ENCODE data around the gene GSTP1. TPM values are rescaled to one million over a fixed set of nuclear protein-coding genes. Genes with fewer than 3 reads are reported as not detected.

The GSTP1 gene
- total RNA-seq, 1 experiment from 2014 or later = 1,799 TPM

DNA sequence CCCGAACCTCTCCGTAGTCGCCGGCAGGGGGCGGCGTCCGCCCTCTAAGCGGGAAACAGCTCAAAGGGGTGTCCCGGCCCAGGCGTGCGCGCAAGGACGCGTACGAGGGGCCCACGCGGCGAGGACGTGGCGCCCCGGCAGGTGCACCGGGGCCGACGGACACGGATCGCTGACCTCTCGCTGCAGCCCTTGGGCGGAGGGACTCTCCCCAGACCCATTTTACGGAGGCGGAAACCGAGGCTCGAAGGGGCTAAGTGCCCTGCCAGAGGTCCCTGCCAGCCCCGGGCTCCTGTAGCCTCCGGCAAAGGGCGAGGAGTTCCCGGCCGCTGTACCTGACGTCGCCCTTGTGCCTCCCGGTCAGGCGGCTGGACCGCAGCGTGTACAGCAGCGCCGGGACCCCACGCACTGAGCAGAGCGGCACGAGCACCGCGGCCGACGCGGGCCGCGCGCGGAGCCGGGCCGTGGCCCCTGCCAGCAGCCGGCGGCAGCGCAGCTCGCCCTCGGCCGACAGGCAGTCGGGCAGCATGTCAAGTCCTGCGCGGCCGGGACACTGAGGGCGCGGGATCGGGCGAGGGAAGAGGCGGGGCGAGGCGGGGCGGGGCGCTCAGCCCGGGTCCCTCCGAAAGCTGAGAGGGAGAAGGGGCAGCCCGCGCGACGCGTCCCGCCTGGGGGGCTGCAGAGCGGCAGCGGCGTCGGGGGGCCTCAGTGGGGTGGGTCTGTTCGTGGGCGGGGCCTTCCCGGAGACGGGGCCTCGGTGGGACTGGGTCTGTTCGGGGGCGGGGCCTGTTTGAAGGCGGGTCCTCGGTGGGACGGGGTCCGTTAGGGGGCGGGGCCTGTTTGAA is 46.0 kb downstream of the GSTP1 start, which contains the start of gene NUDT8:
Gene NUDT8 (minus strand): TSS at position 552 of the 842 bp plus-strand sequence. CDS start 26 bp downstream, at position 526.
- DNase-seq = peak; percentile 87 to 100
- no peaks in the 10 kb centered on the region for H3K36me3 ChIP-seq (ENCODE audit: control insufficient read depth, insufficient read depth, low read length)
- no peaks in the 10 kb centered on the region for H3K27me3 Mint-ChIP-seq (ENCODE audit: insufficient read depth, unreplicated experiment)
- intact Hi-C loops (cut with micrococcal nuclease; ENCODE audit: unreplicated experiment) = loop anchor here (1.0 kb wide), 3 partner anchors 30 to 176 kb away; no protein-coding TSS in a partner anchor
- H3K36me3 Mint-ChIP-seq (ENCODE audit: insufficient read depth, unreplicated experiment) = peaks cover 26% of the 10 kb centered on the region
- TF ChIP-seq, protein P1, sequence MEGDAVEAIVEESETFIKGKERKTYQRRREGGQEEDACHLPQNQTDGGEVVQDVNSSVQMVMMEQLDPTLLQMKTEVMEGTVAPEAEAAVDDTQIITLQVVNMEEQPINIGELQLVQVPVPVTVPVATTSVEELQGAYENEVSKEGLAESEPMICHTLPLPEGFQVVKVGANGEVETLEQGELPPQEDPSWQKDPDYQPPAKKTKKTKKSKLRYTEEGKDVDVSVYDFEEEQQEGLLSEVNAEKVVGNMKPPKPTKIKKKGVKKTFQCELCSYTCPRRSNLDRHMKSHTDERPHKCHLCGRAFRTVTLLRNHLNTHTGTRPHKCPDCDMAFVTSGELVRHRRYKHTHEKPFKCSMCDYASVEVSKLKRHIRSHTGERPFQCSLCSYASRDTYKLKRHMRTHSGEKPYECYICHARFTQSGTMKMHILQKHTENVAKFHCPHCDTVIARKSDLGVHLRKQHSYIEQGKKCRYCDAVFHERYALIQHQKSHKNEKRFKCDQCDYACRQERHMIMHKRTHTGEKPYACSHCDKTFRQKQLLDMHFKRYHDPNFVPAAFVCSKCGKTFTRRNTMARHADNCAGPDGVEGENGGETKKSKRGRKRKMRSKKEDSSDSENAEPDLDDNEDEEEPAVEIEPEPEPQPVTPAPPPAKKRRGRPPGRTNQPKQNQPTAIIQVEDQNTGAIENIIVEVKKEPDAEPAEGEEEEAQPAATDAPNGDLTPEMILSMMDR (IDR thresholded peaks at IDR 0.05; ENCODE audit: insufficient read depth in 1 of 2, low read depth in 1 of 2, low read length in 1 of 2, severe bottlenecking in 1 of 2, unreplicated experiment in 1 of 2) = peak; percentile 98
- BruUV-seq (replicated peaks) = no TSS peak
- H3K27ac Mint-ChIP-seq (ENCODE audit: unreplicated experiment) = peak within 1 kb of the TSS; percentile 86
- H3K9me3 ChIP-seq = no peaks in the 10 kb centered on the region
- H3K9me3 Mint-ChIP-seq (ENCODE audit: unreplicated experiment) = peaks cover 9% of the 10 kb centered on the region
- peaks cover 7% of the 10 kb centered on the region for H3K4me1 Mint-ChIP-seq (ENCODE audit: low read depth, unreplicated experiment)
- peaks cover 11% of the 10 kb centered on the region for H3K4me1 ChIP-seq
- ChIA-PET CTCF (interaction anchor here (0.6 to 3.0 kb wide), 40 partner anchors 9 to 457 kb away, joined by 3 to 51 read pairs (median 7); partner anchors contain the start of genes ACY3, ALDH3B2, GSTP1 and PITPNM1), POLR2A (interaction anchor here (0.5 to 2.3 kb wide), 13 partner anchors 15 to 1114 kb away, joined by 3 to 12 read pairs (median 4); partner anchors contain the start of genes AIP, GSTP1 and PPP1CA)
- H3K4me3 ChIP-seq (ENCODE audit: low read depth, low read length) = peak within 1 kb of the TSS; percentile 88
- H3K4me3 Mint-ChIP-seq (ENCODE audit: unreplicated experiment) = peak within 1 kb of the TSS; percentile 76
- H3K27me3 ChIP-seq (replicated peaks; ENCODE audit: control insufficient read depth, insufficient read depth, low read length) = no peaks in the 10 kb centered on the region

DNA sequence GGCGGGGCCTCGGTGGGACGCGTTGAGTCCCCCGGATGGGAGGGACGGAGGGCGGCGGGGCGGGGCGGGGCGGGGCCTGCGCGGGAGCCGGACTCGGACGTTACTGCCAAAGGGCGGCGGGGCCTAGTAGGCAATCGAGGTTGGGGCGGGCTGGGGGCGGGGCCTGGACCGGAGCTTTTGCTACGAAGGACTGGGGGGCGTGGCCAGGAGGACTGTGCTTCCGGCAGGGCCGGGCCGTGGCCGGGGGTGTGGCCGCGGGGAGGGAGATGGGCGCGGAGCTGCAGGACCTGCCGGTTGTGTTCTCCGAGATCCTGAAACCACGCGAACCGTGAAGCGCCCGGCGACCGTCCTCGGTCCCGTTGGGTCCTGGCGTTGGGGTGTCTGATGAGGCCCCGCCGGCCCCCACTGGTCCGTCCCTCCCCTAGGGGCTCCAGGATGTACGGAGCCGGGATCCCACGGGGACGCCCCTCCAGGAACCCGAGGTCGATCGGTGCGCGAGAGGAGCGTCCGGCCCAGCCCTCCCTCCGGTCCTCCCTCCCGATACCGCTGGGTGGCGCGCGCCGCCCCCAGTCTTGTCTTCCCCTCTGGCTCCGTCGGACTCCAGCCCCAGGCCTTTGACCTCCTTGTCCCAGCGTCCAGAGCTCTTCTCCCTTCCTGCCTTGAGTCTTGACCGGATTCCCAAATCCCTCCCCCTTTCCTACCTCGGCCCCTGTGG is 46.8 kb downstream of the GSTP1 start:
- Mint-ChIP-seq H3K27ac (ENCODE audit: unreplicated experiment) (peak overlapping the region; percentile 86), H3K27me3 (ENCODE audit: insufficient read depth, unreplicated experiment) (no peaks in the 10 kb centered on the region), H3K4me3 (ENCODE audit: unreplicated experiment) (peak overlapping the region; percentile 76), H3K4me1 (ENCODE audit: low read depth, unreplicated experiment) (peaks cover 7% of the 10 kb centered on the region), H3K36me3 (ENCODE audit: insufficient read depth, unreplicated experiment) (peaks cover 26% of the 10 kb centered on the region), H3K9me3 (ENCODE audit: unreplicated experiment) (peaks cover 9% of the 10 kb centered on the region)
- TSS peak; percentile 69 for BruUV-seq (replicated peaks)
- peak overlapping the region; percentile 88 for H3K4me3 ChIP-seq (ENCODE audit: low read depth, low read length)
- H3K4me1 ChIP-seq = peaks cover 11% of the 10 kb centered on the region
- intact Hi-C loops (cut with micrococcal nuclease; ENCODE audit: unreplicated experiment) = loop anchor here (1.0 kb wide), 2 partner anchors 29 to 57 kb away; no protein-coding TSS in a partner anchor
- CTCF ChIA-PET = interaction anchor here (0.6 to 3.0 kb wide), 32 partner anchors 9 to 458 kb away, joined by 3 to 51 read pairs (median 9); partner anchors contain the start of genes ACY3, ALDH3B2, GSTP1 and PITPNM1
- no peaks in the 10 kb centered on the region for H3K27me3 ChIP-seq (replicated peaks; ENCODE audit: control insufficient read depth, insufficient read depth, low read length)
- no peaks in the 10 kb centered on the region for H3K36me3 ChIP-seq (ENCODE audit: control insufficient read depth, insufficient read depth, low read length)
- POLR2A ChIA-PET = interaction anchor here (0.6 to 2.3 kb wide), 10 partner anchors 16 to 229 kb away, joined by 3 to 12 read pairs (median 4); partner anchors contain the start of genes ACY3, AIP, GSTP1 and PPP1CA
- peak; percentile 100 for DNase-seq
- TF ChIP-seq, protein P1 (IDR thresholded peaks at IDR 0.05; ENCODE audit: insufficient read depth in 1 of 2, low read depth in 1 of 2, low read length in 1 of 2, severe bottlenecking in 1 of 2, unreplicated experiment in 1 of 2) = peak; percentile 97 to 98
- no peaks in the 10 kb centered on the region for H3K9me3 ChIP-seq

Measured in Caco-2 (cell line).